Activated T-helper 2 cell treated with anti-CD3 and anti-CD28 coated beads, Interferon-gamma antibody, Interleukin-2, Interleukin-4, amounts not matched to agents 10 μg/mL and 5 μg/mL and 100 μg/mL, durations not matched to agents 14 hours and 24 hours and 36 hours (primary cell): ENCODE measurements around the gene TMEM271. TPM values are rescaled to one million over a fixed set of nuclear protein-coding genes. Genes with fewer than 3 reads are reported as not detected.

Experiments used
- DNase-seq: peaks from one replicate; pipeline ENCODE4 v3.0.0; 2021; ENCODE audit warnings: low spot score
- H3K27ac Mint-ChIP-seq: one replicate; pipeline ENCODE4 v1.8.0; 2021; ENCODE audit warnings: mixed read lengths
- H3K27me3 Mint-ChIP-seq: one replicate; pipeline ENCODE4 v1.8.0; 2021; ENCODE audit warnings: low read depth, mixed read lengths
- H3K36me3 Mint-ChIP-seq: one replicate; pipeline ENCODE4 v1.8.0; 2021; ENCODE audit warnings: low read depth, mixed read lengths
- H3K4me1 Mint-ChIP-seq: one replicate; pipeline ENCODE4 v1.8.0; 2021; ENCODE audit warnings: low read depth, mixed read lengths
- H3K4me3 Mint-ChIP-seq: one replicate; pipeline ENCODE4 v1.8.0; 2021; ENCODE audit warnings: low read depth, mild to moderate bottlenecking, moderate library complexity, mixed read lengths
- H3K9me3 Mint-ChIP-seq: one replicate; pipeline ENCODE4 v1.8.0; 2021; ENCODE audit warnings: mixed read lengths
- intact Hi-C: fragments of 100-400 bp; cut with micrococcal nuclease; formaldehyde crosslinking; loops from one replicate; pipeline ENCODE4 v1.15.1; 2023
- total RNA-seq: library from RNA; stranded (reverse); gene quantifications from 2 replicates; pipeline ENCODE4 v1.2.3, GENCODE V29; 2022

The TMEM271 gene
- total RNA-seq, 1 donor from 2014 or later, result not detected

DNA sequence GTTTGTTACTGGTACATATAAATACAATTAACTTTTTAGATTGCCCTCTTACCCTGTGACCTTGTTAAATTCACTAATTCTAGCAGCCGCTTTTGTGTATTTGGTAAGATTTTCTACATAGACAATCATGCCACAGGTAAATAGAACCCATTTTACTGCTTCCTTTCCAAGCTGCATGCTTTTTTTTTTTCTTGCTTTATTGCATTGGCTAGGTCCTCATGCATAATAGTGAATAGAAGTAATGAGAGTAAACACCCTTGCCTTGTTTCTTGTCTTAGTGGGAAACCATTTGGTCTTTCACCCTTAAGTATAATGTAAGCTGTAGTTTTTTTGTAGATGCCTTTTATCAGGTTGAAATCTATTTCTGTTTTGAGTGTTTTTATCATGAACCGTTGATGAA is 7.7 kb upstream of the TMEM271 start:
- Mint-ChIP-seq H3K36me3 (no peaks in the 10 kb centered on the region), H3K27ac (no peak overlapping the region), H3K9me3 (peaks cover 22% of the 10 kb centered on the region), H3K4me3 (no peak overlapping the region), H3K4me1 (no peaks in the 10 kb centered on the region), H3K27me3 (peaks cover 20% of the 10 kb centered on the region)
- intact Hi-C loops, result no loop called here
- no peak for DNase-seq

DNA sequence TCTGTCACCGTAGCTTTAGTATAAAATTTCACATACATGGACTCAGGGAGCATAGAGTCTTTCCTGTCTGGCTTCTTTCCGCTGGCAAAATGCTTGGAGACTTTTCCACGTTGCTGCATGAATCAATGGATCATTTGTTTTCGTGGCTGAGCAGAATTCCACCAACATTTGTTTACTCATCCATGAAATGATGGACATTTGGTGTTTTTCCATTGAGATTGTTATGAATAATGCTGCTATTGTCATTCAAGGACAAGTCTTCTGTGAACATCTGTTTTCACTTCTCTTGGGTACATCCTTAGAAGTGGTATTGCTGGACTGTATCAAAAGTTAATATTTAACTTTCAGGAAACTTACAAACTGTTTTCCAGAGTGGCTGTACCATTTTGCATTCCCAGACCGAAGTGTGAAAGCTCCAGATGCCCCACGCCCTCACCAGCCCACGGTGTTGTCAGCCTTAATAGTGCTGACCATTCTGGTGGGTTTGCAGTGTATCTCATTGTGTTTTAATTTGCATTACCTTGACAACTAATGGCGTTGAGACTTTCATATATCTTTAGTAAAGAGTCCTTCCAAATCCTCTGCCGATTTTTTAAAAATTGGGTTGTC is 5.8 kb upstream of the TMEM271 start:
- intact Hi-C loops, result no loop called here
- Mint-ChIP-seq H3K27me3 (peaks cover 36% of the 10 kb centered on the region), H3K4me1 (peaks cover 4% of the 10 kb centered on the region), H3K36me3 (peaks cover 4% of the 10 kb centered on the region), H3K4me3 (no peak overlapping the region), H3K27ac (no peak overlapping the region), H3K9me3 (peaks cover 19% of the 10 kb centered on the region)
- DNase-seq, result no peak

DNA sequence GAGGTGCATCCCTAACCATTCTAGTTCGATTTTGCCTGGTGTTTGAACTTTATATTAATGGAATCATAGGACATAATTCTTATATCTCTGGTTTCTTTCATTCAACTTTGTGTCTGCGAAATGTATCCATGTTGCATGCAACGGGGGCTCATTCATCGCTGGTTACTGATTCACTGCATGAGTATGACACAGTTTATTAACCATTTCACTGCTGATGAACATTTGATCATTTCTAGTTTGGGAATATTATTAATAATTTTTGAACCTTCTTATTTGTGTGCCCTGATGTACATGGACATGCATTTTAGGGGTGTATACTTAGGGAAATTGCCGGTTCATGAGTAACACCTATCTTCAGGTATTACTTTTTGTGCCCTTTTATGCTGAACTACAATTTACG is 5.1 kb upstream of the TMEM271 start:
- intact Hi-C loops, result no loop called here
- H3K4me3 Mint-ChIP-seq, result no peak overlapping the region
- H3K27ac Mint-ChIP-seq, result no peak overlapping the region
- peaks cover 37% of the 10 kb centered on the region for H3K27me3 Mint-ChIP-seq
- H3K36me3 Mint-ChIP-seq, result peaks cover 4% of the 10 kb centered on the region
- peaks cover 4% of the 10 kb centered on the region for H3K4me1 Mint-ChIP-seq
- DNase-seq, result no peak
- H3K9me3 Mint-ChIP-seq, result peaks cover 17% of the 10 kb centered on the region

DNA sequence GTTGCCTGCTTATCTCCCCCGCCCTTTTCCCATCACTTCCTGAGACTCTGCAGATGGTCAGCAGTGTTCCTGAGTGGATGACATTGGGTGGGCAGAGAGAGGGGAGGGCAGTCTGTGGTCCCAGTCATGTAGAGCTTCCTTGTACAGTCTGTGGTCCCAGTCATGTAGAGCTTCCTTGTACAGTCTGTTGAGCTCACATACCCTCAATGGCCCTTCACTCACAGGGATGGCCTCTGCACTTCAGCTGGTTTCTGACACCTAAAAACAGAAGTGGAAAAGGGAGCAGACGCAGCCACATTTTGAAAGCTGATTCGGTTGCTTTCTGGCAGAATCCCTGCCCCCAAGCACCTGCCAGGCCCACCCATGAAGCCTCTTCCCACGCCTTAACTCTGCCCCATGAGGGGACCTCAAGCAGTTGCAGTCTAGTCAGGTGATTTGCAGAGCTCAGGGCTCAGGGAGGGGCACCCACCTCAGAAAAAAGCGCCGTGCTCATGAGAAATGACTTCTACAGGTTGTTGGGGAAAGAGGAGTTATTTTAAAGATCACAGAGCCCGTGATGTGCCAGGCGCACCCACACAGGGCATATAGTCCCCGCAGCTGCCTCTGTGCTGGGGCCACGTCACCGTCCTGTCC is 3.6 kb upstream of the TMEM271 start:
- intact Hi-C loops, result no loop called here
- Mint-ChIP-seq H3K4me1 (peaks cover 4% of the 10 kb centered on the region), H3K4me3 (no peak overlapping the region), H3K27ac (no peak overlapping the region), H3K36me3 (peaks cover 4% of the 10 kb centered on the region), H3K27me3 (peaks cover 37% of the 10 kb centered on the region), H3K9me3 (peaks cover 8% of the 10 kb centered on the region)
- no peak for DNase-seq

DNA sequence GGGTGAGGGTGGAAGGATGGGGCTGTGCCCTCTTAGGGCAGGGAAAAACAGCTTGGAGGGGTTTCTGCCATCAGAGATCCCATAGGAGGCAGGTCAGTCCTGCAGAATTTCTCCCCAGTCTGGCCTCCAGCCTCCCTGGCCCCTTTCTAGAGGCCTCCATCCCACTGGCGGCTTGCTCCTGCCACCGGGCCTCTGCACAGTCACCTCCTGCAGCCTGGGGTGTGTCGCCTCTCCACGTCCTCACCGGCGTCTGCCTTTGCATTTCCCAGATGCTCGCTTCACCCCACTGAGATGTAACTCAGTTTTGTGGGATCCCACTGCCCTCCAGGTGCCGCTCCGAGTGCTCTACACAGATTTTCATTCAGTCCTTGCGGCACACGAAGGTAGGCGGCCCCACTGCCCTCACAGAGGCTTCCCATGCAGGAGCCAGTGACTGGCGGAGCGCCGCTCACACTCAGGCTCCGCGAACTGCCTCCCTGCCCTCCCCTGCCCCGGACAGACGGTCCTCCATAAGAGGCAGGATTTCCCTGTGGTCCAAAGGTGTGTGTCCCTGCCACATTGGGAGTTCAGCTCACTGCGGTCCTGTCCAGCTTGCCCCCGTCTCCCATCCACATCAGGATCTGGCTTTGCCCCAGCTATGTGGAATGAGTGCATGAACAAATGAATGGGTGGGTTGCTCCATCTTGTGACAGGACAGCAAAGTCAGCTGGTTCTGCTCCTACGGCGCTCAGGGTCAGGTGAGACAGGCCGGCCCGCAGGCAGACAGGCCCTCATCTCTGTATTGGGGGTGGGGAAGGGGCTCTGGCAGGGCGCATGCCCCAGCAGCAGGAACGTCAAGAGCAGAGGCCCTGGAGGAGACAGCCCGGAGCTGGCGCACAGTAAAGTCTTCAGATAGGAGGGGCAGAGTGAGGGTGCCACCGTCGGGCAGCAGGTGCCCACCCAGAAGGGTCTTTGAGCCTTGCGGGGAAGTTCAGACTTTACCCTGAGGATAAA is 2.7 kb upstream of the TMEM271 start:
- Mint-ChIP-seq H3K9me3 (peaks cover under 1% of the 10 kb centered on the region), H3K4me3 (no peak overlapping the region), H3K36me3 (peaks cover 4% of the 10 kb centered on the region), H3K4me1 (peaks cover 4% of the 10 kb centered on the region), H3K27ac (no peak overlapping the region), H3K27me3 (peaks cover 44% of the 10 kb centered on the region)
- no peak for DNase-seq
- intact Hi-C loops, result no loop called here

DNA sequence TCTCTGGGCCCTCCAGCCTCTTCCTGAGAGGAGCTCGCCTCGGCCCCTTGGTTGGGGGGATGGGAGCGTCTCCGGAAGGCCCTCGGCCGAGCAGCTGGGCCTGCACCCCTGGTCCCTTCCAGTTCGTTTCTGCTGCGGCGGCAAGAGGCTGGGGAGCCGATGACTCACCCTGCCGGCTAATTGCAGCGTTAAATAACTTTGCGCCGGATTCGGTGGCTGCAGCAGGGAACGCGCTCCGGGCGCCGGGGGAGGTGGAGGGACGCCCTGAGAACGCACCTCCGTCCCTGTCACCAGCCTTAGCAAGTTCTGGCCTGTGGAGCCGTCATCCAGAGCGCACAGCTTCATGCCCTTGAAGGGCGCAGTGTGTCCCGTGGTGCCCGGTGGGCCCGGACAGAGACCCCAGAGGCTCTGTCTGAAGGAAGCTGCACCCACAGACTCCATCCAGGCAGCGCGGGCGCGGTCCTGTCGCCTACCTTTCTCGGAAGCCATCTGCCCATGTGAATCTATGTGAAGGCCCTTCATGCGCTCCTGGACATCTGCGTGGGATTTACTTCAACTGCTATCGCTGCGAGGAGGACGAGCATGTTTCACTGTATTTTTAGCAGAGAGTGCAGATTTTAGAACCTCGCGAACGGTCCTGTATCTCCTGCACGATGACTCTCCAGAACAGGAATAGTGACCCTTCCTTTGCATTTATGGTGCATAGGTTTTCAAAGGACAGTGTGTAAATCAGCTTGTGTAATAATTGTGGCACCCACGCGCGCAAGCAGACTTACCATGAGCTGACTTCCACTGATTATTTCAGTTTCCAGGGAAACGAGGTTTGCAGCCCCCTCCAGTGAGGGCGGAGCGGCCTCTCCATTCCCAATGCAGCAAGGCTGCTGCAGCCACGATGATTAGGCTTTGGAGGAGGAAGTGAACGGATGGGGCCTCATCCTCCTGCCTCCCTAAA is 1.7 kb upstream of the TMEM271 start:
- peaks cover 50% of the 10 kb centered on the region for H3K27me3 Mint-ChIP-seq

DNA sequence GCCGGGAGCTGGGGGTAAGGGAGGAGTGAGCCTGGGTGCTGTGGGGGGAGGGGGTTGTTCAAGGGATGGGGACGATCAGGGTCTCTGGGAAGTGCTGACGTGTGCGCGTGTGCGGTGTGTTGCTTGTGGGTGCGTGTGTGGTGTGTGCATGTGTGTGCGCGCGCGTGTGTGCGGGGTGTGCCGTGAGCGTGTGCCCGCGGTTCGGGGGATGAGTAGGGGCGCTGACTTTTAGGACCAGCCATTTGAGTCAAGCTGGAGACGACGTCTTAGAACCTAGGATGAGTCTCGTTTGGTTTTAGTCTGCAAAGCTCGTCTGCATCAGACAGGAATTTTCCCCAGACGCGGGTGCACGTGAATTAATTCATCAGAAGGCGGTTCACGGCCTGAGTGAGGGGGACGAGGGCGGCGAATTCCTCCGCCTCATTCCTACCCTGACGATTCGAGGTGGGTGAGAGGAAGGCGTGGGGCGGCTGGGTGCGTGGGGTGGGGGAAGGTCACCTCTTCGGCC is 950 bp upstream of the TMEM271 start:
- Mint-ChIP-seq H3K9me3 (no peaks in the 10 kb centered on the region), H3K4me1 (peaks cover 4% of the 10 kb centered on the region), H3K27me3 (peaks cover 50% of the 10 kb centered on the region), H3K4me3 (peak overlapping the region; percentile 17), H3K27ac (no peak overlapping the region), H3K36me3 (peaks cover 4% of the 10 kb centered on the region)
- intact Hi-C loops, result no loop called here
- DNase-seq, result no peak

More for the DNA sequence above, 1.7 kb upstream of the TMEM271 start:
- H3K27ac Mint-ChIP-seq, result no peak overlapping the region
- H3K4me1 Mint-ChIP-seq, result peaks cover 4% of the 10 kb centered on the region
- H3K4me3 Mint-ChIP-seq, result no peak overlapping the region
- H3K36me3 Mint-ChIP-seq, result peaks cover 4% of the 10 kb centered on the region
- no peaks in the 10 kb centered on the region for H3K9me3 Mint-ChIP-seq
- no peak for DNase-seq
- intact Hi-C loops, result no loop called here

DNA sequence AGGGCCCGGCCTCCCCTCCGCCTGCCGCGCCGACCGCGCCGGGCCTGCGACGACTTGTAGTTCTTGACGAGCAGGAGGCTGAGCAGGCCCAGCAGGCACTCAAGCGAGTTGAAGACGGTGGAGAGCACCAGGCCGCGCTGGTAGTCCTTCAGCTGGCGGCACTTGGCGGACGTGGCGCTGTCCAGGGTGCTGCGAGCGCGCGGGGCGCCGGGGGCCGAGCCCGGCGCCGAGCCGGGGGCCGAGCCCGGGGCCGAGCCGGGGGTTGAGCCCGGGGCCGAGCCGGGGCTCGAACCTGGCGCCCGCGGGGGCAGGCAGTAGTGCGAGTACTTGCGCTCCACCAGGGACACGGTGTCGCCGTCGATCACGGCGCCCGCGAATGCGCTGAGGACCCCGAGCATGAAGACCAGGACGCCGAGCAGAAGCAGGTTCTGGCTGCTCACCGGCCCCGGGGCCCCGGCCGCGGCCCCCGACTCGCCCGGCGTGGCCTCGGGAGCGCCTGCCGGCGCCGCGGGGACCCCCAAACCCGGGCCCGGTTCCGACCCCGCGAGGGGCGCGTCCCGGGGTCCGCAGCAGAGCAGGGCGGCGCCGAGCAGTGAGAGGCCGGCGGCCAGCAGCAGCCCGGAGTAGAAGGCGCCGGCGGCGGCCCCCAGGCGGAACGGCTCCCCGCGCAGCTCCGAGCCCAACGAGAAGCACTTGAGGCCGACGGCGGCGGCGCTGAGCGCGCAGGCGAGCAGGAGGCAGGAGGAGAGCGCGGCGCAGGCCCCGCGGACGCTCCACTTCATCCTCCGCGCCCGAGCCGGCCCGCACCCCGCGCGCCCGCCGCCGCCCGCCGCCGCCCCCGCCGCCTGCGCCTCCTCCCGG is 584 bp downstream of the TMEM271 start:
- no peak overlapping the region for H3K27ac Mint-ChIP-seq
- peaks cover 4% of the 10 kb centered on the region for H3K4me1 Mint-ChIP-seq
- no peak overlapping the region for H3K4me3 Mint-ChIP-seq
- intact Hi-C loops, result no loop called here
- no peak for DNase-seq
- H3K36me3 Mint-ChIP-seq, result peaks cover 4% of the 10 kb centered on the region
- no peaks in the 10 kb centered on the region for H3K9me3 Mint-ChIP-seq
- peaks cover 38% of the 10 kb centered on the region for H3K27me3 Mint-ChIP-seq

DNA sequence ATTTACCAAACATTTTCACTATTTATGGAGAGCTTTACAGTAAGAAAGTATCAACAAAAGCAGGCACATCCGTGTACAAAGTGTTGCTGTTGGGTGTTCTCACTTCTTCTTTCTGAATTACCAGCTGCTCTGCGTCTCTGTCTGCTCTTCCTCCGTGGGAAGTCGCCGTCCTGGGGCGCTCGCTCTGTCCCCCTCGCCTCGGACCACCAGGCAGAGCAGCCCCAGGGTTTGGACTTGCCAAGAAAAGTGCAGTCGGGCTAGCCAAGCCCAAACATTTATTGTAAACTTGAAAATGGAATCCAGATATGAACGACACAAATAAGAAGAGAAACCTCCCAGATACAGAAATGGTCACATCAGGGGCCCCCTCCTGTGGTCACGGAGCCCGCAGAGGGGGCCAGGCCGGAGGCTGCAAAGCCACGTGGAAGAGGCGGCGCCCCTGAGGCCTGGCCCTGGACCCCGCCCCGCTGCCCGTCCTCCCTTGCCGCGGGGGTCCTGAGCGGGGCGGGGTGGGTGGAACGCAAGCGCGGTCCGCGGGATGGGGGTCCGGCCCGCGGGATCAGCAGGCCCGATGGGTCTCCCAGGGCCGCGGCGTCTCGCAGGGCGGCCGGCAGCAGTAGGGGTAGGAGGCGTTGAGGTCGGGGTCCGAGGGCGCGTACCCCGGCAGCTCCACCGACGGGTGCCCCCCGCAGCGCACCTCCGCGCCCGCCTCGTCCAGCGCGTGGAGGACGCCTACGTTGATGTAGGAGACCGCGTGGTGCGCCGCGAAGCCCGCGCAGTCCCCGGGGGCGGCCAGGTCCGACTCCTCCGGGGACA is 1.5 kb downstream of the TMEM271 start:
- DNase-seq, result no peak
- no peak overlapping the region for H3K27ac Mint-ChIP-seq
- intact Hi-C loops, result no loop called here
- peaks cover 4% of the 10 kb centered on the region for H3K4me1 Mint-ChIP-seq
- no peaks in the 10 kb centered on the region for H3K9me3 Mint-ChIP-seq
- peaks cover 33% of the 10 kb centered on the region for H3K27me3 Mint-ChIP-seq
- H3K36me3 Mint-ChIP-seq, result peaks cover 4% of the 10 kb centered on the region
- no peak overlapping the region for H3K4me3 Mint-ChIP-seq

DNA sequence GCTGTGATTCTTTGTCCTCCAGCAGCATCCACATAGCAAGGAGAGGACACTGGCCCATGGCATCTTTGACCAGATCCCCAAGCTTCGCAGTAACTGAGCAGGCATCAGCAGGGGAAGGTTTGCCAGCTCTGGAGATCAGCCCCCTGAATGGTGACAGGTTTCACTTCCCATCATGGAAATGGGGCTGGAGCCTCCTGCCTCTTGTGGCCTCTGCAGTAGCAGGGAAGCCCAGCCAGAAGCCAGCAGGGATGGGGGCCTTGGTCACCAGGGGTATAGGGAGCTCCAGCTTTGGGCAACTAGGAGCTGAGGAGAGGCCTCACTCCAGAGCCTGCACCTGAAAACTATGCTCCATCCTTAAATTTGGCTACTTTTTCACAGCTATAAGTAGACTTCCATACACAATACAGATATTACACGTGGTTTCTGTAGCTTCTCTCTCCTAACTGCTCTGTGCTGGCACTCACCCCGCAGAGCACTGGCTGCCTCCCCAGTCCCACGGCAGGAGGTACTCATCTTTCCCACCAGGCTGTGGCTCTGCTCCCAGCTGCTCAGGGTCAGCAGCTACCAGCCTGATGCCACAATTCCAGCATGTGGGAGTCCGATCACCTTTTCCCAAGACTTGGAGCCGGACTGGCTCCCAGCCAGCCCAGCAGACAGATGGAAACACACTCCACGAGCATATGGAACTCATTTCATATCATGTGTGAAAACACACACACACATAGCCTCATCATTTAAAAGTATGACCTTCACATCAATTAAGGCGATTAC is 2.8 kb downstream of the TMEM271 start:
- DNase-seq, result no peak
- Mint-ChIP-seq H3K27me3 (peaks cover 26% of the 10 kb centered on the region), H3K4me1 (peaks cover 4% of the 10 kb centered on the region), H3K36me3 (peaks cover 4% of the 10 kb centered on the region), H3K27ac (no peak overlapping the region), H3K4me3 (no peak overlapping the region), H3K9me3 (no peaks in the 10 kb centered on the region)
- intact Hi-C loops, result no loop called here
